T1000 (cell line): ENCODE results near the gene LDAF1.
"Not testable (repeated sequence)": the region's sequence is repeated elsewhere in the genome, so short reads cannot be mapped to it uniquely, and the experiment has no call there.

Source experiments
- DNase-seq: peaks from one replicate; lab custom pipeline; 2025; ENCODE audit warnings: mixed read lengths; lab: John Stamatoyannopoulos, UW

The LDAF1 gene

DNA sequence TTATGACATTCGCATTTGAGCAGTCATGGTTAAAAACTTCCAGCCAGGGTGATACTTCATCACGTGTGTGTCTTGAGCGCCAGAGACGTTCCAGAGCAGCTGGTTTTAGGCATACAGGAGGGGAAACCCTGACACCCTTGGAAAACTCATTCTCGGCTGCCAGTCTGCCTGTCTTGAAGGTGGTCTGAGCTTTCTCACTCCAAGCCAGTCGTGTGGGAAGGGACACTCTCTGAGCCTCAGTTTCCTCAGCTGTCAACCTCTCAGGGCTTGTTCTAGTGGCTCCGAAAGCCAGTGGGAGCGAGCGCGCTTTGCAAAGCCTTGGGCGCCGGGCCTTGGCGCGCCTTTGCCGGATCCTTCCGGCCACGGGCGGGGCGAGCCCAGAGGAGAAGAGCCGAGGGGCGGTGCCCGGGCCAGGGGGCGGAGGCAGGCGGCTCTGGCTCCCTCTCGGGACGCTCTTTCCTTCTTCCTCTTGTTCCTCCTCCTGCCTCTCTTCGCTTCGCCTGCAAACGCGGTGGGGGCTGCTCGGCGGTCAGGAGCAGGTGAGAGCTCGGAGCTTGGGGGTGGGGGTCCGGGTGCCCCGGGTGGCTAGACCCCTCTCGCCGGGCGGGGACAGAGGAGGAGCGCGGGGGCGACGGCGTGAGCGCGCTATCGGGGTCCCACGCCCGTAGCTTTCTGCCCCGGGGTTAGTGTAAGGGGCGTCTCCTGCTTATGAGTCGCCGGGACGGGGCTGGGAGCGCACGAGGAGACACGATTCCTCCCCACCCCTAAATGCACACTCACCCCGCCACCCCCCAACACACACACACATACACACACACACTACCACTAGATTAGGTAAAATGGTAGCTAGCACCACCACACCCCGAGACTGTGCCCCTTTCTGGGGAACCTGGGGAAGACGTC, at the start of gene LDAF1:
LDAF1 (plus strand) TSS at position 467 of the 903 bp plus-strand sequence. CDS start 2,509 bp downstream, outside the sequence.
- DNase-seq = peak; percentile 32

DNA sequence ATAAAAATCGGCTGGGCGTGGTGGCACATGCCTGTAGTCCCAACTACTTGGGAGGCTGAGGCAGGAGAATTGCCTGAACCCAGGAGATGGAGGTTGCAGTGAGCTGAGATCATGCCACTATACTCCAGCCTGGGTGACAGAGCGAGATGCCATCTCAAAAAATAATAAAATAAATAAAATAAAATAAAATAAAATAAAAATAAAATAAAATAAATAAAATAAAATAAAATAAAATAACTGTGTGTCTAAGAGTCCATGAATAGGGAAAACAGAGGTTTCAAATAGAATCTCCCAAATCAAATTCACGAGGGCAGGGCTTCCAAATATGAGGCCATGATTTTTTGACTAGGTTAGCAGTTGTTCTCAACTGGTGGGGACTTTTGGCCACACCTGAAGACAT, 42.9 kb upstream of the LDAF1 start:
- not testable (repeated sequence) for DNase-seq

DNA sequence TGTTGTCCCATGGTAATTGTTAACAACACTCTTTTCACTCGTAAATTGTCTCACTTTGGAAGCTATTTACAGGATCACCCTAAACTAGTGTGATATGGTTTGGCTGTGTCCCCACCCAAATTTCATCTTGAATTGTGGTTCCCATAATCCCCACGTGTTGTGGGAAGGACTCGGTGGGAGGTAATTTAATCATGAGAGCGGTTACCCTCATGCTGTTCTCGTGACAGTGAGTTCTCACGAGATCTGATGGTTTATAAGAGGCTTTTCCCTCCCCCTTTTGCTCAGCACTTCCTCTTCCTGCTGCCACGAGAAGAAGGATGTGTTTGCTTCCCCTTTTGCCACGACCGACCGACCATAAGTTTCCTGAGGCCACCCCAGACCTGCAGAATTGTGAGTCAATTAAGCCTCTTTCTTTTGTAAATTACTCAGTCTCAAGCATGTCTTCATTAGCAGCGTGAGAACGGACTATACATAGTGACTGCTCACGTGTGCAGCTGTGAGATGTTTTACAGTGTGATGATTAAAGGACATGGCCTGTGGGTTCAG, 42.3 kb upstream of the LDAF1 start:
- no peak for DNase-seq

DNA sequence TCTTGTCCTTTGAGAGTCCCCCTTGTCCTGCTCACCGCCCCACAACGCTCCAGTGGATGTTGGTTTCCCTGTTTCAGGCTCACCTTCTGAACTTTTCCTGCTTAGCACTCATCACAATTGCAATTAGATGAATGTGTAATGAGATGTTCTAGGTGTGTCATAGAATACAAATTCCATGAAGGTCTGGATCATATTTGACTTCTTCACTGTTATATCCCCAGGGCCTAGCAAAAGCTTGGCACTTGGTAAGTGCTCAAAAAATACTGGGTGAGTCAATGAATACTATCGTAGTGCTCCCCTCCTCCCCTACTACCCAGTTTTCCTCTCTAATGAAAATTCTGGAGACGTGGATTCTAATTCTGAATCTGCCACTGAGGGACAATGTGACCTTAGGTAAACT, 40.9 kb upstream of the LDAF1 start:
- DNase-seq = no peak

DNA sequence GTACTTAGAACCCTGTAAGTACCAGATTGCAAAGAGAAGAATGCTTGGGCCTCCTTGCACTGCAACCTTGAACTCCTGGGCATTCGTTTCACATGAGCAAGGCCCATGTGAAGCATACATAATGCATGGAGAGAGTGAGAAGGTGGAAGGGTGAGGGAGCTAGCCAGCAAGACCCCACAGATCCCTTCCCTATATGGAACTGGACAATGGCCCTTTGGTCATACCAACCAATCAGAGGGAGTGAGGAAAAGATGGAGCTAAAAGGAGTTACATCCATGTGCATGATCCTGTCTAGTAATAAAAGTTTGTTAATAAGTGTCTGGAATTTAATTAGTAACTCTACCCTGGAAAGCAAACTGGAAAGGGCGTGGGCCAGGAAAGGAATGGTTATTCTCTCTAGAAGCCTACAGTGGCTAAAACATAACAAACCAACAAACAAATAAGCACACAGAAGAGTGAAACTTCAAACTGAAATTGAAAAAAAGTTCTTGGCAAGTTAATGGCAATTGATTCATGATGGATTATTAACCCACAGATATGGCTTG, 37.4 kb upstream of the LDAF1 start:
- no peak for DNase-seq

DNA sequence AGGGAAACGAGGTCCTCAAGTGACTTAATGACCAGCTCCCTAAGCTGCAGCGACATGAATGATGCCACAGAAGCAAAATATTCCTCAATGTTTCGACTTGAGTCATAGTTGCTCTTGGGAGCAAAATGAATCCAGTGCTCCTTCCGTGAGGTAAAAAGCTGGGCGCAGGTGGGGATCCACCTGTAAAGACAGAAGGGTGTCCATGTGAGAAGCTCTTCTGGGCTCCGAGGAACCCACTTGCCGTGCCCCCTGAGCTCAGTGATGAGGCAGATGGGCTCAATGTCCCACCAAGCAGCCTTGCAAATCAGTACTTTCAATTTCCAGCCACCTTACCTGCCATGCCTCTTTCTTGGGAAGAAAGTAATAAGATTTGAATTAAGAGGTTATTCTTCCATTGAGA, 33.3 kb upstream of the LDAF1 start:
- DNase-seq = no peak

DNA sequence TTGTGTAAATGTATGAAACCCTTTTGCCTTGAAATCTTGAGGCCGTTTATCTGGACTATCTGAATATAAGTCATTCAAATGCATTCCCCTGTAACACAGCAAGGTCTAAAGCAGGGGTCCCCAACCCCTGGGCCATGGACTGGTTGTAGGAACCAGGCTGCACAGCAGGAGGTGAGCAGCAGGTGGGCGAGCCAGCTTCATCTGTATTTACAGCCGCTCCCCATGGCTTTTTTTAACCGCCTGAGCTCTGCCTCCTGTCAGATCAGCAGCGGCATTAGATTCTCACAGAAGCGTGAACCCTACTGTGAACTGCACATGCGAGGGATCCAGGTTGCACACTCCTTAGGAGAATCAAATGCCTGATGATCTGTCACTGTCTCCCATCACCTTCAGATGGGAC, 32.0 kb upstream of the LDAF1 start:
- no peak for DNase-seq

DNA sequence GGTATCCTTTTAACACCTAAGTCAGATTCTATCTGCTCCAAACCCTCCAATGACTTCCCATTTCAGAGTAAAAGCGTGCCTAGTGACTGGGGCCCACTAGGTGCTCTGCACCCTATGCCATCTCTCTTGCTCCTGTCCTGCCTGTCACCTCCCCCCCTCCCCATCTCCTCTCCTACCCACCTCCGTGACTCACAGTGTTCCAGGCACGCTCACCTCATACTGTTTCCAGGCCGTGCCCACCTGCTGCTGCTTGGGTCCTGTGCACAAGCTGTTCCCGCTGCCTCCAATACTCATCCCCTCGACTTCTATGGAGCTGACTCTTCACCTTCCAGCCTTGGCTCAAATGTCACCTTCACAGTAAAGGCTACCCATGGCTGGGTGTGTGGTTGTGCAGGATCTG, 29.5 kb upstream of the LDAF1 start:
- no peak for DNase-seq

DNA sequence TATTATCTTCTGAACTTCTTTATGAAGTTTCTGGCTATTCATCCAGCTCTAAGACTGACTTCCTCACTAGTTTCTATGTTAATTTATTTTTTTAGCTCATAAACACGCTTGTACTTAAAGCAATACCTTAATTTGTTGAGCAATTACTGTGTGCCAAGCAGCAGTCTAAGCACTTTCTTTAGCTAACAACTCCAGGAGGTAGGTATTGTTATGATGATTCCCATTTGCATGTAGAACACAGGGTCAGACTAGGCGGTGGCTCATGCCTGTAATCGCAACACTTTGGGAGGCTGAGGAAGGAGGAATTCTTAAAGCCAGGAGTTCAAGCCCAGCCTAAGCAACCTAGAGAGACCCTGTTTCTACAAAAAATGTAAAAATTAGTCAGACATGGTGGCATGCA, 27.7 kb upstream of the LDAF1 start:
- DNase-seq = no peak

DNA sequence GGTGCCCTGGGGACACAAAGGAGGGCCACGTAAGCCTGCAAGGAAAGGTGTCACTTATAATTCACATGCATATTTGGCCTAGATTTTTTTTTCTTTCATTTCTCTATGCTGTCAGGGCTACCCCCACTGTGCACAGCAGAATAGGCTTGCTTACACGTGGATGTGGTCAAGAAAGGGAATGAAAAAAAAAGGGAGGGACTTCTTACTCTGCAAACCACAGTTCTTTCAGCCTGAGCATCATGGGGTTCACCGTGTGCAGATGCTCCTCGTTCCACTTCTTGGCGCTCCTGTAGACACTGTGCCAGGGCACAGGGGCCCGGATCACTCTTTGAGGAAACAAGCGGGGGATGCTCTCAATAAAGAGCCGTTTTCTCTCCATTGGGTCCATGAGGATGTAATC, 24.4 kb upstream of the LDAF1 start:
- no peak for DNase-seq

DNA sequence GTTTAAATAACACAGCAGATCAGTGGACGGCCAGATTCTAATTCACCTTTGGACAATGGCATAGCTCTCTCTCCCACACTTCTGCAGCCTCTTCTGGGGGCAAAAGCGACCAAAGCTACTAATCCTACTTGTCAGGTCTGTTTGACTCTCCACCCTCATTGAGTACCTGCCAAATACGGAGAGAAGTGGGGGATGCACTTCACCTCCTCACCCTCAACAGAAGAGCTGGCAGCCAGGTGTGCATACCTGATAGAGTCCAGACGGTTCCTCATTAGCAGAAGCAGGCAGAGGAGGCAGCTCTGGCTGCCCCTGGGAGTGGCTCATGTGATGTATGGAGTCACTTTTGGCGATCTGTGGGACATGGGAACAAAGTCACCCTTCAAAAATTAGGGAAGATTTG, 12.7 kb upstream of the LDAF1 start:
- no peak for DNase-seq

DNA sequence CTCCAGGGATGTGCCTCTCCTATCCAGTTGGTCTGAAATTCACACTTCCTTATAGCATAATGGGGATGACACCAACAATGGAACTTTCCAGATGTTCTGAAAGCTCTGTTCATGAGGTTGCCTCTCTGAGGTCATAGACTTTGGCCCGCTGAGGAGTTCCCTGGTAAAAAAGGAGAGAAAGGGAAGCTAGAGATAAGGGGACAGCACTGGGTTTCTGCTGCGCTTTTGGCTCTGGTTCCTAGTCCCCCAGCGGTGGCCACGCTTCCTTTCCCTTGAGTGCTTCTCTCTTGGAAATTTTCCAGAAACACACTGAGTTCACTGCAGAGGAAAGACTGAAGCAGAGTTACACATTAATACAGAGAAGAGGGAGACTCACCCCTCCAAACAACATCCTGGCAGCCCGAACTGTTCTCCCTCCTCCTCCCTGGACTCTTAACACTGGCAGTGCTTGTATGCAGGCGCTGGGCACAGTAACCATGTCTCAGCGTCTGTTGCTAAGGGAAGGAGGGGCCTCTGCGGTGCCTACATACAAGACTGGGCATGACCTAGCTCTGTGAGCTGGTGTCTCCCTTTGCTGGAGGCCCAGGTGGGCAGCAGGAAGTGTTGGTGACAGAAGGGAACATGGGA, 8.0 kb upstream of the LDAF1 start, which contains the start of gene DNAH3:
DNAH3 (minus strand) TSS at position 472 of the 627 bp plus-strand sequence. CDS start 527 bp downstream, outside the sequence.
- no peak for DNase-seq

DNA sequence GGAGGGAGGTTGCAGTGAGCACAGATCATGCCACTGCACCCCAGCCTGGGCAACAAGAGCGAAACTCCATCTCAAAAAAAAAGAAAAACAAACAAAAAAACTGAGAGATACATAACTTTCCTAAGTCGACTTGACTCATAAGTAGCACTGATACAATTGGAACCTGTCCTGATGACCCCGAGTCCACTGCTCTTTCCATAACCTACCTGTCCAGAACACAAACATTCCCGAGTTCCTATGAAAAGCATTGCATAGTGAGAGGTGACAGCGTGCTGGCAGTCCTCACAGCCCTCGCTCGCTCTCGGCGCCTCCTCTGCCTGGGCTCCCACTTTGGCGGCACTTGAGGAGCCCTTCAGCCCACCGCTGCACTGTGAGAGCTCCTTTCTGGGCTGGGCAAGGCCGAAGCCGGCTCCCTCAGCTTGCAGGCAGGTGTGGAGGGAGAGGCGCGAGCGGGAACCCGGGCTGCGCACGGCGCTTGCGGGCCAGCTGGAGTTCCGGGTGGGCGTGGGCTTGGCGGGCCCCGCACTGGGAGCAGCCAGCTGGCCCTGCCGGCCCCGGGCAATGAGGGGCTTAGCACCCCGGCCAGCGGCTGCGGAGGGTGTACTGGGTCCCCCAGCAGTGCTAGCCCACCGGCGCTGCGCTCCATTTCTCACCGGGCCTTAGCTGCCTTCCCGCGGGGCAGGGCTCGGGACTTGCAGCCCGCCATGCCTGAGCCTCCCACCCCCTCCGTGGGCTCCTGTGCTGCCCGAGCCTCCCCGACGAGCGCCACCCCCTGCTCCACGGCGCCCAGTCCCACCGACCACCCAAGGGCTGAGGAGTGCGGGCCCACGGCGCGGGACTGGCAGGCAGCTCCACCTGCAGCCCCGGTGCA, 6.1 kb upstream of the LDAF1 start:
- DNase-seq = not testable (repeated sequence)

DNA sequence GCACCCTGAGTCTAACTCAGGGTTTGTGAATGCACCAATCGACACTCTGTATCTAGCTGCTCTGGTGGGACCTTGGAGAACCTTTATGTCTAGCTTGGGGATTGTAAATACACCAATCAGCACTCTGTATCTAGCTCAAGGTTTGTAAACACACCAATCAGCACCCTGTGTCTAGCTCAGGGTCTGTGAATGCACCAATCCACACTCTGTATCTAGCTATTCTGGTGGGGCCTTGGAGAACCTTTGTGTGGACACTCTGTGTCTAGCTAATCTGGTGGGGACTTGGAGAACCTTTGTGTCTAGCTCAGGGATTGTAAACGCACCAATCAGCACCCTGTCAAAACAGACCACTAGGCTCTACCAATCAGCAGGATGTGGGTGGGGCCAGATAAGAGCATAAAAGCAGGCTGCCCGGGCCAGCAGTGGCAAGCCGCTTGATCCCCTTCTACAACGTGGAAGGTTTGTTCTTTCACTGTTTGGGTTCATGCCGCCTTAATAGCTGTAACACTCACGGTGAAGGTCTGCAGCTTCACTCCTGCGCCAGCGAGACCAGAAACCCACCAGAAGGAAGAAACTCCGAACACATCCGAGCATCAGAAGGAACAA, 5.2 kb upstream of the LDAF1 start:
- DNase-seq = not testable (repeated sequence)

DNA sequence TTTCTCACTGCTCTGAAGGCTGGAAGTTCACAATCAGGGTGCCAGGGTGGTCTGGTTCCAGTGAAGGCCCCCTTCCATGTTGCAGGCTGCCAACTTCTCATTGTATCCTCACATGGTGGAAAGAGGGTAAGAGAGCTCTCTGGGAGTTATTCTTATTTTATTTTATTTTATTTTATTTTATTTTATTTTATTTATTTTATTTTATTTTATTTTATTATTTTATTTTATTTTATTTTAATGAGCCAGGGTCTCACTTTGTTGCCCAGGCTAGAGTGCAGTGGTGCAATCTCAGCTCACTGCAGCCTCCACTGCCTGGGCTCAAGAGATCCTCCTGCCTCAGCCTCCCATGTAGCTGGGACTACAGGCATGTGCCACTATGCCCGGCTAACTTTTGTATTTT, 2.5 kb upstream of the LDAF1 start:
- DNase-seq = not testable (repeated sequence)

DNA sequence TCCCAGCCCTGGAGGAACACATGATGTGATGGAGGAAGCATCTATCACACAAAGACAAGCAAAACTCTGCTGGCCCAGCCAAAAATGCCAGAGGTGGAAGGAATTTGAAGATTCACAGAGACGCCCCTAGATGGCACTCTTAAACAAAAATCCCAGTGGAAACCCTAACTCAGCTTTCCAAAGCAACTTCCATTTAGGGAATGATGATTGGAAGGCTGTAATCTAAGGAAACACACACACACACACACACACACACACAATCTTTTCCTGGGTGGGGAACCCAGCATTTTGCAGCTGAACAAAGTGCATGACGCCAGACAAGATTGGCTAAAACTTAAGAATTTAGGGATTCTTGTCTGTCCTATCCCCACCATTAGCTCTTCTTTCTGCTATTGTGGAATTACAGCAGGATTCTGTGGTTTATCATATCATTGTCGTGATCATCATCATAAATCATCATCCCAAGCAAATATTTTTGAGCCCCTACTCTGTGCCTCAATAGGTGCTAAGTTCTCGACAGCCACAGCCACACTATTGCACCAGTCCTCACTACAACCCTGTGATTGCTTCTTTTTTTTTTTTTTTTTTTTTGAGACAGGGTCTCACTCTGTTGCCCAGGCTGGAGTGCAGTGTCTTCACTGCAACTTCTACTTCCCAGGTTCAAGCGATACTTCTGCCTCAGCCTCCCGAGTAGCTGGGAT, 1.6 kb upstream of the LDAF1 start:
- DNase-seq = peak; percentile 48

DNA sequence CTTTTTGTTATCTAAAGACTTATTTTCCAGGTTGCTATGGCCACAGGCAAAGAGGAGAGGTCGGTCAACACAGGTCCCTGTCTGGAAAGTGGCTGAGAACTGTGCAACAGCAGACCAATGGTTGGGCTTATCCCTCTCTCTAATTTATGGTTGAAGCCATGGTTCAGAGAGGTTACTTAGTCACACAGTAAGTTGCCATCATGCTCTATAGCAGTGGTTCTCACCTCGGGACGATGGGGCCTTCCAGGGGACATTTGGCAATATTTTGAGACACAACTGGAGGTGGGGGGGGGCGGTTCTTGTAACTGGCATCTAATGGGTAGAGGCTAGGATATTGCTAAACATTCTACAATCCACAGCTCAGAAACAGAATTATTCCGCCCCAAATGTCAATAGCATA, 842 bp upstream of the LDAF1 start:
- no peak for DNase-seq

DNA sequence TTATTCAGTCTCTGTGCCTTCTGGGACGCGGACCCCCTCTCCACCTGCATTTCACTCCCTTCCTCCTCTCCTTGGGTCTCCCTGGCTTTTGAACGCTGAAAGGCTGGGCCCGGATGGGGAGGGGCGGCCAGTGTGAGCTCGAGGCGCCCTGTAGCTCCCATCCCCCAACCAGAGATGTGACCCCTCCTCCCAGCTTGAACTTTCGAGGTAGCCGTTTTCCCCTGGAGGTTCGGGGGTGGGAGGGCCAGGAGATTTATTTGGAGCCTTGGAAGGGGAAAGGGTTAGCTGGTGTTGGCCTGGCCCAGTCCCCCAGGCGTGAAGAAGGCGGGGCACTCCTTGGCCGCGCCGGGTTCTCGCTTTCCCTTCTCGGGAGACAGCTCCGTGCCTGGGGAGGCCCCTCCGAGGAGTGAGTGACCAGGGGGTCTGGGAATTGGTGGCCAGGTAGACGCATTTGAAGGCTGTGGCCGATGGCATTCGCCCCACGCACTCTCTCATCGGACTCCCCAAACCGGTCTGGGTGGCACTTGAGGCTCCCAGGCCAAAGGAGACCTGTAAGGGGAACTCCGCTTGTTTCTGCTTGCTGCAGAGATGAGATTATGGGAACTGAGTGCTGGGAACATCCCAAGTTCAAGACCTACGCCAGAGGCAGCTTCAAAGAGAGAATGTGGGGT, 942 bp downstream of the LDAF1 start:
- no peak for DNase-seq

DNA sequence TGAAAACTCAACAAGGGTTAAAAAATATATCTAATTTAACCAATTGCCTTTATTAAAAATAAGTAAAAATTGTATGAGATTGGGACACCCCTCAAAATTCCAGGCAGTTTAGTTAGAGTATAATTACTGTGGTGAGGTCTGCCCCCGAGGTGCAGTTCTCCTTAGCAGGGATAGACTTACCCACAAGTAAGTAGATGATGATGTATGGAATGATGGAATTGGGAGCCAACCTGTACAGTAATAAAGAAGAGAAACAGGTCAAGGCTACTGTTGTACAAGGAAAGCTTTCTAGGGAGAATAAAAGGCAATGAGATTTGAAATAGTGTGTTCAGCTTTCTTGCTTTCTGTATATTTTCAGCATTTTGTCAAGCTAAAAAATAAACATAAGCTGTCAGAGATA, 1.8 kb downstream of the LDAF1 start:
- no peak for DNase-seq

DNA sequence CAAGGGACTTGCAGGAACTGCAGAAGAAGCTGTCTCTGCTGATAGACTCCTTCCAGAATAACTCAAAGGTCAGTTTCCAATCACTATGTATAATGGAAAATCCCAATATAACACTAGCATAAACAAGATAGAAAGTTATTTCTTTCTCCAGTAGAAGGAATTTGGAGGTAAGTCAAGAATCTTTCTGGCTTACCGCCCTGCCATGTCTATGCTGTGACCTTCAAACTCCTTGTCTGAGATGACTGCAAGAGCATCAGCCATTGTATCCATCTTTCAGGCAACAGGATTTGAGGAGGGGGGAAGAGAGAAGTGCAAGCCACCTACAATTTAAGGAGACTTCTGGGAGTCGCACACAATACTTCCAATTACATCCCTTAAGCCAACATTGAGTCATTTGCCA, 2.7 kb downstream of the LDAF1 start:
- DNase-seq = no peak
